Tibial nerve (tissue), 4 donors: ENCODE measurements around the gene CTNNA2.

ENCODE experiments used
- CTCF ChIP-seq, 5 experiments: fragments of 200-600 bp in 3 of 5; fragments of 450-650 bp in 2 of 5; sonication (generic) in 3 of 5; IDR thresholded peaks; one replicate each; pipeline ENCODE4 v1.5.1; 2016 to 2019; ENCODE audit warnings: antibody characterized with exemption in 5 of 5, mild to moderate bottlenecking in 3 of 5, moderate library complexity in 2 of 5
- EP300 ChIP-seq, 2 donors: sonication (generic); formaldehyde crosslinking; IDR thresholded peaks; one replicate each; pipeline ENCODE4 v1.6.1; 2017; ENCODE audit warnings: antibody characterized with exemption in 2 of 2, mild to moderate bottlenecking in 1 of 2

- no peak for TF ChIP-seq CTCF (IDR thresholded peaks at IDR 0.05)
- no peak for TF ChIP-seq EP300 (IDR thresholded peaks at IDR 0.05)
These were observed 1004.5 kb downstream of the CTNNA2 start for GRCh38 chr2:80517316-80517715.
